ENCODE measurements around the gene ENPEP. TPM values are rescaled to one million over a fixed set of nuclear protein-coding genes. Genes with fewer than 3 reads are reported as not detected.

The ENPEP gene
- polyA plus RNA-seq, 3 donors = 155 to 240 (median 194) TPM

DNA sequence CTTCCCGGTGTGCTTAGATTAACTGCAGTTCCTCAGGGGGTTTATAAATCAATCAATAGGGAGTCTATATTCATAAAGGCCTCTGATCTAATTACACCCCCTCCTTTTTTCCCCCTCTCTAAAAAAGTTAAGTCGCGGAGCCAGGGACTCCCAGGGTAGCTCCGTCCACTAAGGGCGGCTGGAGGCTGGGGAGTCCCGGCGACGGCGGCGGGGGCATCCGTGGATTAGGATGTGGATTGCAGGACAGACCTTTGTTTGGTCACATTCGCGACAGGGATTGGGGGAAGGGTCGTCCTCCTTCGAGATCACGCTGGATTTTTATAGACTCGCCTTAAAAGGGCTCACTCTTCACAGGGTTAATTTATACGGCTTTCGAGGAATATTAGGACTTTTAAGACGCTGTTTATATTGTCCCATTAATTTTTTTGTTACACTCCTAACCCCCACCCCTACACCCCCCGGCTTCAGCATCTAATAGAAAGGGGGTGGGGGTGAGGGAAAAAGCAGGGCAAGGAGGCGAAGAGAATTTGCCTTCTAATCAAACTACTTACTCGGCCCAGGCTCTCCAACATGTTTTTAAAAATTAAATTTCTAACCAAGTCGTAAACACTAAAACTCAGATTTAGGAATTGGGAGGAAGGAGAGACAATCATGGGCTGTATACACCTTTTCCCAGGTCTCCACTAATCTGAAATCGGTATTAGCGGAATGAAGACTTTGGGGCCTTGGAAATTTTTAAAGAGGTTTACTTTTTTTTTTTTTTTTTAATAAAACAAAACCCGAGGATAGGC is 138.4 kb downstream of the ENPEP start:
- peak in 1 of 11 donors; percentile 9 for DNase-seq (ENCODE audit: extremely low read depth in 1 of 11, low read depth in 9 of 11, low spot score in 4 of 11)

Other genes with a start within 250 kb of the ENPEP start
- 1 to 10 TPM; 3.3 to 5.0 (median 4.3) TPM for gene PITX2, start 146.9 kb downstream of the ENPEP start, polyA plus RNA-seq (ENCODE audit: insufficient read length in 3 of 3)

Measured in renal cortex interstitium (tissue), 11 donors.